Measurements from ENCODE around the gene WDR49.
A peak's percentile ranks its signal among the peaks of the same experiment; 100 is the strongest.

The WDR49 gene

GRCh38 chr3:167602041-167602440, 51.7 kb downstream of the WDR49 start:
- TF ChIP-seq YY1 (IDR thresholded peaks at IDR 0.05; ENCODE audit: insufficient read depth, insufficient read length) = no peak
- Histone ChIP-seq H3K9me3 (ENCODE audit: insufficient read depth, low read length) (peaks cover 7% of the 10 kb centered on the region; the same call in 1 of the 2 replicates), H3K27me3 (ENCODE audit: insufficient read depth, insufficient read length) (no peaks in the 10 kb centered on the region), H3K4me1 (ENCODE audit: insufficient read depth, insufficient read length) (no peaks in the 10 kb centered on the region), H3K9ac (ENCODE audit: insufficient read length, low read depth) (no peak overlapping the region), H3K36me3 (ENCODE audit: insufficient read depth, insufficient read length, low read length) (no peaks in the 10 kb centered on the region), H3K4me3 (ENCODE audit: insufficient read length, low read depth) (no peak overlapping the region)
- DNase-seq (ENCODE audit: low read depth, low spot score) = no peak

DNA sequence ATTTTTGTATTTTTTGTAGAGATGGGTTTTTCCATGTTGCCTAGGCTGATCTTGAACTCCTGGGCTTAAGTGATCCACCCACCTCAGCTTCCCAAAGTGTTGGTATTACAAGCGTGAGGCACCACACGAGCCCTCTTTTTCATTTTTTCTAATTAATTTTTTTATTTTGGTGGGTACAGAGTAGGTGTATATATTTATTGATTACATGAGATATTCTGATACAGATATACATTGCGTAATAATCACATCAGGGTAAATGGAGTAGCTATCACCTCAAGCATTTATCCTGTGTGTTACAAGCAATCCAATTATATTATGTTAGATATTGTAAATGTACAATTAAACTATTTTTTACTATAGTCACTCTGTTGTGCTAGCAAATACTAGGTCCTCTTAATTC, 66.1 kb downstream of the WDR49 start:
- Histone ChIP-seq H3K27me3 (ENCODE audit: insufficient read depth, insufficient read length) (no peaks in the 10 kb centered on the region), H3K4me3 (ENCODE audit: insufficient read length, low read depth) (no peak overlapping the region), H3K9me3 (ENCODE audit: insufficient read depth, low read length) (no peaks in the 10 kb centered on the region), H3K4me1 (ENCODE audit: insufficient read depth, insufficient read length) (no peaks in the 10 kb centered on the region), H3K9ac (ENCODE audit: insufficient read length, low read depth) (no peak overlapping the region), H3K36me3 (ENCODE audit: insufficient read depth, insufficient read length, low read length) (no peaks in the 10 kb centered on the region)
- TF ChIP-seq SUZ12 (IDR thresholded peaks at IDR 0.05; ENCODE audit: extremely low read depth, insufficient read depth, insufficient read length) (no peak), ZNF274 (IDR thresholded peaks at IDR 0.05; ENCODE audit: low read depth, low read length) (no peak), YY1 (IDR thresholded peaks at IDR 0.05; ENCODE audit: insufficient read depth, insufficient read length) (no peak)
- DNase-seq (ENCODE audit: low read depth, low spot score) = no peak

- H3K9me3 ChIP-seq (ENCODE audit: insufficient read depth, low read length) = no peaks in the 10 kb centered on the region
- TF ChIP-seq ZNF274 (IDR thresholded peaks at IDR 0.05; ENCODE audit: low read depth, low read length) = no peak
- TF ChIP-seq SUZ12 (IDR thresholded peaks at IDR 0.05; ENCODE audit: extremely low read depth, insufficient read depth, insufficient read length) = no peak
- no peak for TF ChIP-seq YY1 (IDR thresholded peaks at IDR 0.05; ENCODE audit: insufficient read depth, insufficient read length)
- peak; percentile 8 for DNase-seq (ENCODE audit: low read depth, low spot score)
Observed at GRCh38 chr3:167575000-167575600, 78.6 kb downstream of the WDR49 start.

DNA sequence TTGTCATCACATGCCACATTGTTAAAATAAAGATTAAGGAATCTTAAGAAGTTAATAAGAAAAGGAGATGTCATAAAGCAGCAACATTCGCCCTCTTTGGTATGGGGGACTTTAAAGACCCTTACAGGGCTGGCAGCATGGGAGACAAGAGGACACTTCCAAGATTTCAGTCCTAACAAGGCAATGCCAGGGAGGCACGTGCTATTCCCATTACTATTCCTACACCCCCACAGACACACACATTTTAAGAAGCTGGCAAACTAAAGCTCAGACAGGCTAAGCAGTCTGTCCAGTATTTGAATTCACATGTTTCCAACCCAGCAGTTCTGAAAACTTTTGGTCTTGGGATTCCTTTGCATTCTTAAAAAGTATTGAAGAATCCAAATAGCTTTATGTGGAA, 80.8 kb downstream of the WDR49 start:
- Histone ChIP-seq H3K36me3 (ENCODE audit: insufficient read depth, insufficient read length, low read length) (no peaks in the 10 kb centered on the region), H3K4me1 (ENCODE audit: insufficient read depth, insufficient read length) (no peaks in the 10 kb centered on the region), H3K9ac (ENCODE audit: insufficient read length, low read depth) (no peak overlapping the region), H3K9me3 (ENCODE audit: insufficient read depth, low read length) (no peaks in the 10 kb centered on the region), H3K27me3 (ENCODE audit: insufficient read depth, insufficient read length) (no peaks in the 10 kb centered on the region), H3K4me3 (ENCODE audit: insufficient read length, low read depth) (no peak overlapping the region)
- TF ChIP-seq SUZ12 (IDR thresholded peaks at IDR 0.05; ENCODE audit: extremely low read depth, insufficient read depth, insufficient read length) (no peak), ZNF274 (IDR thresholded peaks at IDR 0.05; ENCODE audit: low read depth, low read length) (no peak), YY1 (IDR thresholded peaks at IDR 0.05; ENCODE audit: insufficient read depth, insufficient read length) (no peak)
- no peak for DNase-seq (ENCODE audit: low read depth, low spot score)

More at GRCh38 chr3:167575000-167575600, 78.6 kb downstream of the WDR49 start:
- no peaks in the 10 kb centered on the region for H3K36me3 ChIP-seq (ENCODE audit: insufficient read depth, insufficient read length, low read length)
- no peaks in the 10 kb centered on the region for H3K4me1 ChIP-seq (ENCODE audit: insufficient read depth, insufficient read length)
- H3K27me3 ChIP-seq (ENCODE audit: insufficient read depth, insufficient read length) = no peaks in the 10 kb centered on the region
- H3K9ac ChIP-seq (ENCODE audit: insufficient read length, low read depth) = no peak overlapping the region
- no peak overlapping the region for H3K4me3 ChIP-seq (ENCODE audit: insufficient read length, low read depth)

DNA sequence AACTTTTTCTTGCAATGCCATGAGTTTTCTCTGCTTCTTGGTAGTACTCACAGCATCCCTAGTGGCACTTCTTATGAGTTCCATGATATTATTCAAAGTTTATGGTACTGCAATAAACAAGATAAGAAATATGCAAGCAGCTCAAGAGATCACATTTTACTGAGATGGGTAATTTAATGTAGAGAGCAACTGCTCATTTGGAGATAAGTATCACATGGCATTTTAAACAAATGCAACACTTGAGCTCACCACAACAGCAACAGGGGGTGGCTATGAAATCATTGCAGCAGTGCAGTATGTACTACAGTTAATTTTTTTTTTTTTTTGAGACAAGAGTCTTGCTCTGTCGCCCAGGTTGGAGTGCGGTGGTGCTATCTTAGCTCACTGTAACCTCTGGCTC, 85.1 kb downstream of the WDR49 start:
- Histone ChIP-seq H3K36me3 (ENCODE audit: insufficient read depth, insufficient read length, low read length) (no peaks in the 10 kb centered on the region), H3K9me3 (ENCODE audit: insufficient read depth, low read length) (no peaks in the 10 kb centered on the region), H3K4me3 (ENCODE audit: insufficient read length, low read depth) (no peak overlapping the region), H3K9ac (ENCODE audit: insufficient read length, low read depth) (no peak overlapping the region), H3K4me1 (ENCODE audit: insufficient read depth, insufficient read length) (no peaks in the 10 kb centered on the region), H3K27me3 (ENCODE audit: insufficient read depth, insufficient read length) (no peaks in the 10 kb centered on the region)
- DNase-seq (ENCODE audit: low read depth, low spot score) = no peak
- TF ChIP-seq YY1 (IDR thresholded peaks at IDR 0.05; ENCODE audit: insufficient read depth, insufficient read length) (no peak), ZNF274 (IDR thresholded peaks at IDR 0.05; ENCODE audit: low read depth, low read length) (no peak), SUZ12 (IDR thresholded peaks at IDR 0.05; ENCODE audit: extremely low read depth, insufficient read depth, insufficient read length) (no peak)

- Histone ChIP-seq H3K9me3 (ENCODE audit: insufficient read depth, low read length) (no peaks in the 10 kb centered on the region), H3K36me3 (ENCODE audit: insufficient read depth, insufficient read length, low read length) (no peaks in the 10 kb centered on the region), H3K4me1 (ENCODE audit: insufficient read depth, insufficient read length) (no peaks in the 10 kb centered on the region), H3K9ac (ENCODE audit: insufficient read length, low read depth) (no peak overlapping the region), H3K4me3 (ENCODE audit: insufficient read length, low read depth) (no peak overlapping the region), H3K27me3 (ENCODE audit: insufficient read depth, insufficient read length) (no peaks in the 10 kb centered on the region)
- no peak for DNase-seq (ENCODE audit: low read depth, low spot score)
- TF ChIP-seq ZNF274 (IDR thresholded peaks at IDR 0.05; ENCODE audit: low read depth, low read length) (no peak), SUZ12 (IDR thresholded peaks at IDR 0.05; ENCODE audit: extremely low read depth, insufficient read depth, insufficient read length) (no peak), YY1 (IDR thresholded peaks at IDR 0.05; ENCODE audit: insufficient read depth, insufficient read length) (no peak)
Observed at GRCh38 chr3:167565489-167565888, 88.3 kb downstream of the WDR49 start.

GRCh38 chr3:167564612-167565011, 89.1 kb downstream of the WDR49 start:
- Histone ChIP-seq H3K27me3 (ENCODE audit: insufficient read depth, insufficient read length) (no peaks in the 10 kb centered on the region), H3K36me3 (ENCODE audit: insufficient read depth, insufficient read length, low read length) (no peaks in the 10 kb centered on the region), H3K4me1 (ENCODE audit: insufficient read depth, insufficient read length) (no peaks in the 10 kb centered on the region), H3K9ac (ENCODE audit: insufficient read length, low read depth) (no peak overlapping the region), H3K9me3 (ENCODE audit: insufficient read depth, low read length) (no peaks in the 10 kb centered on the region), H3K4me3 (ENCODE audit: insufficient read length, low read depth) (no peak overlapping the region)
- TF ChIP-seq YY1 (IDR thresholded peaks at IDR 0.05; ENCODE audit: insufficient read depth, insufficient read length) (no peak), ZNF274 (IDR thresholded peaks at IDR 0.05; ENCODE audit: low read depth, low read length) (no peak), SUZ12 (IDR thresholded peaks at IDR 0.05; ENCODE audit: extremely low read depth, insufficient read depth, insufficient read length) (no peak)
- no peak for DNase-seq (ENCODE audit: low read depth, low spot score)
